Measurements from ENCODE around the gene ZNF646.

GRCh38 chr16:31038993-31039392 is 35.2 kb upstream of the ZNF646 start:
- TF ChIP-seq CTCF (IDR thresholded peaks at IDR 0.05) = no peak
- no peak for TF ChIP-seq POLR2A (IDR thresholded peaks at IDR 0.05)

Data from thyroid gland (tissue), 4 donors.